Left kidney (tissue), 8 donors: ENCODE data around the gene WSB2. TPM values are rescaled to one million over a fixed set of nuclear protein-coding genes. Genes with fewer than 3 reads are reported as not detected.
"Not testable (repeated sequence)": the region's sequence is repeated elsewhere in the genome, so short reads cannot be mapped to it uniquely, and the experiment has no call there.

Experiments used
- DNase-seq: peaks from one replicate; pipeline ENCODE4 v3.0.0-alpha.2; 2013
- long read RNA-seq, 8 donors: transcript quantifications; one replicate each; lab custom pipeline, GENCODE V29; 2026
- polyA plus RNA-seq: library from polyadenylated mRNA; unstranded; fragments of 120-200 nt; gene quantifications from one replicate; pipeline ENCODE4 v1.2.1, GENCODE V29; 2013; ENCODE audit not compliant: insufficient read length

Gene WSB2
- polyA plus RNA-seq, result 50.4 TPM
- long read RNA-seq, donor 1, transcript WSB2-201 (9 exons, 2,646 nt), result major isoform, 12 of 19 reads
- long read RNA-seq, donor 1, partial matches to known transcripts, result 0 of 19 reads
- long read RNA-seq, donor 1, other reads (novel, unspliced or antisense), result 5 of 19 reads
- long read RNA-seq, donor 2, transcript WSB2-201 (9 exons, 2,646 nt), result major isoform, 6 of 23 reads
- long read RNA-seq, donor 2, partial matches to known transcripts, result 10 of 23 reads
- long read RNA-seq, donor 2, other reads (novel, unspliced or antisense), result 0 of 23 reads
- long read RNA-seq, donor 3, transcript WSB2-201 (9 exons, 2,646 nt), result major isoform, 7 of 8 reads
- long read RNA-seq, donor 3, partial matches to known transcripts, result 0 of 8 reads
- long read RNA-seq, donor 3, other reads (novel, unspliced or antisense), result 0 of 8 reads
- long read RNA-seq, donor 4, result 0 reads
- long read RNA-seq, donor 5, transcript WSB2-201 (9 exons, 2,646 nt), result major isoform, 16 of 19 reads
- long read RNA-seq, donor 5, partial matches to known transcripts, result 0 of 19 reads
- long read RNA-seq, donor 5, other reads (novel, unspliced or antisense), result 0 of 19 reads
- long read RNA-seq, donor 6, transcript WSB2-201 (9 exons, 2,646 nt), result major isoform, 9 of 29 reads
- long read RNA-seq, donor 6, partial matches to known transcripts, result 5 of 29 reads
- long read RNA-seq, donor 6, other reads (novel, unspliced or antisense), result 13 of 29 reads
- long read RNA-seq, donor 7, transcript WSB2-201 (9 exons, 2,646 nt), result major isoform, 12 of 15 reads
- long read RNA-seq, donor 7, partial matches to known transcripts, result 0 of 15 reads
- long read RNA-seq, donor 7, other reads (novel, unspliced or antisense), result 0 of 15 reads
- long read RNA-seq, donor 8, partial matches to known transcripts, result 0 of 6 reads
- long read RNA-seq, donor 8, other reads (novel, unspliced or antisense), result 0 of 6 reads

DNA sequence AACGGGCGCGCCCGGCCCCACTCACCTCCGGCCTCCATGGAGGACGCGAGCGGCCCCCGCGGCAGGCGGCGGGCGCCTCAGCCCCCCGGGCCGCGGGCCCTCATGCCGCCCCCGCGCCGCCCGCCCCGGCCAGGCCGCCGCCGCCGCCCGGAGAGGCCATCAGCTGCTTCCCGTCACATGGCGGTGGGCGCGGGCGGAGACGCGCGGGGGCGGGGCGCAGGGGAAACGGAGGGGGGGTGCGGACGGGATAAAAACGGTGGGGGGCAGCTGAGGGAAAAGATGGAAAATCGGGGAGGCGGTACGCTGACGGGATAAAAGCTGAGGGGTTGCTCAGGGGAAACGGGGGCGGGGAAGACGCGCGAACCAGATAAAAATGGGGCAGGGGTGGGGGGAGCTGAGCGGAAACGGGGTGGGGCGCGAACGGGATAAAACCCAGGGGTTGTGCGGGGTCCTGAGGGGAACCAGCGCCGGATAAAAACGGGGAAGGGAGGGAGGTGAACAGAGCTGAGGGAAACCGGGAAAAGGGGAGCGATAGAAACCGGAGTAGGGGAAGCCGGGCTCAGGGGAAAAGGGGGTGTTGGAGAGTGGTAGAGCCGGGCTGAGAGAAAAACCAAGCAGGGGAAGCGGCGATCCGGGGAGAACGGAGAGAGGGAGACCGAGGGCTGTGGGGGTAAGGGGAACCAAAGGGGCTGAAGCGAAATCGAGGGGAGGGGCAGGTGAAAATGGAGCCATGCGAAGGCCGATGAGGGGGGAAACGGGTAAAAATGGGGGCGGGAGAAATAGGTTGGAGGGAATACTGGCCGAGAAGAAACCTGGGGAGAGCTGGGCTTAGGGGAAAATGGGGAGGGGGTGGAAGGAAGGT lies at the start of gene WSB2:
Gene WSB2 (minus strand): TSS at position 169 of the 862 bp plus-strand sequence. CDS start 131 bp downstream, at position 38.
- DNase-seq, result peak; percentile 71

DNA sequence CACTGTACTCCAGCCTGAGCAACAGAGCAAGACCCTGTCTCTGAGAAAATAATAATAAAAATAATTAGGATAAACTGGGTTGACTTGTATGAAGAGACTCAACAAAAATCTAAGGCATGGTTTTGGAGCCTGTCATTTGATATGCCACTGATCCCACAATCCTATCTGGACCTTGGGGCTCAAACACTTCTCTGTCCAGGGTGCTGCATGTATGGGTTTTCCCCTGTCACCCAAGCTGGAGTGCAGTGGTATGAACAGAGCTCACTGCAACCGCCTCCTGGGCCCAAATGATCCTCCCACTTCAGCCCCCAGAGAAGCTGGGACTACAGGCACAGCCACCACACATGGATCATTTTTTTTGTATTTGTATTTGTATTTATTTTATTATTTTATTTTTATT lies 48.1 kb upstream of the WSB2 start:
- no peak for DNase-seq

DNA sequence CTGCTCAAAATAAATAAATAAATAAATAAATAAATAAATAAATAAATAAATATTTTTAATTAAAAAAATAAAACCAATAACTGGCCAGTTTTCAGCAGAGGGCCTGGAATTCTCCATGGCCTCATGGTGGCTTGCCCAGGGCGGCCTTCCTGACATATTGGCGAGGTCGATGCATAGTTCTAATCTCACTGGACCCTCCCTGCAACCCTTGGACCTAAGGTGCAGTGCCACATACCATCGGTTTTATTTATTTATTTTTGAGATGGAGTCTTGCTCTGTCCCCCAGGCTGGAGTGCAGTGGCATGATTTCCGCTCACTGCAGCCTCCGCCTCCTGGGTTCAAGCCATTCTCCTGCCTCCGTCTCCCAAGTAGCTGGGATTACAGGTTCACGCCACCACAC lies 46.7 kb upstream of the WSB2 start:
- DNase-seq, result no peak

DNA sequence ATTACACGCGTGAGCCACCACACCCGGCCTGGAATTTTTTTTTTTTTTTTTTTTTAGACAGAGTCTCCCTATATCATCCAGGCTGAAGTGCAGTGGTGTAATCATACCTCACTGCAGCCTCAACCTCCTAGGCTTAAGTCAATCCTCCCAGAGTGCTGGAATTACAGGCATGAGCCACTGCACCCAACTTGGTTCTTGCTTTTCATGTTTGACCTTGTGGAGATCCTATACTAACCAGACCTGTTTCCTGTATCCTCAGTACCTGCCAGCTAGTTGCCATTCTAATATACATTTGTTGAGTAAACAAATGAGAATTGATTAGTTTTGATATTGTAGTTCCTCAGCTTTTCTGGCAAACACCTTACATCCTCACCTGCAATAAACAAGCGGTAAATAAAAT lies 46.0 kb upstream of the WSB2 start:
- DNase-seq, result no peak

- DNase-seq, result peak; percentile 45
Measured at GRCh38 chr12:118103601-118104382, 42.8 kb upstream of the WSB2 start, which contains the start of gene VSIG10. VSIG10 (minus strand) TSS chr12:118104011; CDS start chr12:118103671, 340 bp downstream.

DNA sequence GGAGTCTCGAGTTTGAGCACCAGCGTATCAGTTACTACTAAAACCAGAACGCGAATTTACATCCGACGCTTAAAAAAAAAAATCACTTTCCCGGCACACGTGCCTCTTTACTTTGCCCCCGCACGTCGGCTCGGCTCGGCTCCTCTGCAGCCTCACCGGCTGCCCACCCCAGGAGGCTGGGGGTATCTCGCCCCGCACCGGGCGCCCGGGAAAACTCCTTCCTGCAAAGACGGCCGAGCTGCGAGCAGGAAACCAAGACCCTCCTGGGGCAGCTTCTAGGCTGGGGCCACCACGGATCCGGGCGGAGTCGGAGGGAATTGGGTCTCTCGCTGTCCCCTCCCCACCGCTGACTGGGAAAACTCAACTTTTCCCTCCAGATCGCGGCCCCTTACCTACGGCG lies 42.2 kb upstream of the WSB2 start:
- peak; percentile 27 for DNase-seq

DNA sequence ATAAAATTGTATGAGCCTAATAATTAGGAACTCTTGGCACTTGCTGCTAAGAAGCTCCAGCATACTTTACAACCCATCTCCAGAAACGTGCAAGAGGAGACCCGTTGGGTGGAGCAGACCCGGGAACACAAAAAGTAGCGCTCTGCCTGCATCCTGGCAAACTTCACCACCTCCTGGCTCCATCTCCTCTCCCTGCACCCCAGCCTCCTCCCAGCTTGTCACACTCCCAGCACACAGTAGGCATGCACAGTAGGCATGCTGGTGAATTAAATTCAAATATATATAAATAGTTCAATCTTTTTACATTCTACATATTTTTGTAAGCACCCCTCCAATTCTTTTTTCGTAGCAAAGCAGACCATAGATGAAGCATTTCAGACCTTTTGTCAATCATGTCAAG lies 41.6 kb upstream of the WSB2 start:
- no peak for DNase-seq

- no peak for DNase-seq
Measured at GRCh38 chr12:118102070-118102469, 41.1 kb upstream of the WSB2 start.

DNA sequence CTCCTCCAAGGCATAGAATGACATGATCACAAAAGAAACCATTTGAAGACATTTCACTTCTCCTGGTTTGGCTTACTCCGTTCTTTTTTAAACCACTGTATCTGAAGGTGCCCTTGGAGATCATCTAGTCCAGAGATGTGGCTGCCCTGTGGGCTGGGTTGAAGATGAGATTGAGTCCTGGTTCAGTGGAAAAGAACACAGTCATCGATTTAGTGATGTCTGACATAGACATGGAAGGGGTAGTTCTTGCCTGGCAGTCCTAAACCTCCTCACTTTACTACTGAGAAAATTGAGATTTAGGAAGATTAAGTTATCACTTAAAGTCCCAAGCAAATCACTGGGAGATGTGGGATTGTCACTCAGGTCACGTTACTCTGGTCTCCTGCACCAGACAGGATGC lies 40.1 kb upstream of the WSB2 start:
- no peak for DNase-seq

- no peak for DNase-seq
Measured at GRCh38 chr12:118098911-118099671, 38.1 kb upstream of the WSB2 start.

DNA sequence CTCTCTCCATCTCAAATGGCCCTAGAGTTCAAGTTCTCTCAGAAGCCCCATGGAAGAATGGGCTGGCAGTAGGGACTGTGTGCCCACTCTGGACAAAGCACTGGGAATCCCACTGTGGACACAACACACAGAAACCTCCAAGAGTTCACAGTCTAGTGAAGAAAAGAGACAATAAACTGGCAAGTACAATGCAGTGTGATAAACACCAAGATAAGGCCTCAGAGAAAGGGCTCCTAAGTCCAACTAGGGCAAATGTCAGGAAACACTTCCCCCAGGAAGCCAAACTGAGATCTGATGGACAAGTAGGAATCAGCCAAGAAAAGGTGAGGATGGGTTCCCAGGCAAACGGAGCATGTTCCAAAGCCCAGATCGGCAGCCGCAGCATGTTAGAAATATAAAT lies 37.4 kb upstream of the WSB2 start:
- DNase-seq, result no peak

DNA sequence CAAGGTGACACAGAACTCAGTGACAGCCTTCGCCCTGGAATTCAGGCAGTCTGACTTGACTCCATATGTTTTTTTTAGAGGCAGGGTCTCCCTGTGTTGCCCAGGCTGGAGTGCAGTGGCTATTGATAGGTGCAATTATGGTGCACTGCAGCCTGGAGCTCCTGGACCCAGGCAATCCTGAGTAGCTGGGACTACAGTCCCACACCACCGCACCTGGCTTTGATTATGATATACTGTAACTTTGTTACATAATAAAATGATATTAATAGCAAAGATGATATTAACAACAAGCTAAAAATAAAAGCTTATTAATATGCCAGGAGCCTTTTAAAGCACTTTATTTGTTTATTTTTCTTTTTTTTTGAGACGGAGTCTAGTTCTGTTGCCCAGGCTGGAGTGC lies 33.1 kb upstream of the WSB2 start:
- DNase-seq, result no peak

- DNase-seq, result no peak
Measured at GRCh38 chr12:118089782-118090181, 28.8 kb upstream of the WSB2 start.

- no peak for DNase-seq
Measured at GRCh38 chr12:118082161-118082560, 21.2 kb upstream of the WSB2 start.

GRCh38 chr12:118081521-118081920 lies 20.5 kb upstream of the WSB2 start:
- not testable (repeated sequence) for DNase-seq

- no peak for DNase-seq
Measured at GRCh38 chr12:118073768-118074167, 12.8 kb upstream of the WSB2 start.

DNA sequence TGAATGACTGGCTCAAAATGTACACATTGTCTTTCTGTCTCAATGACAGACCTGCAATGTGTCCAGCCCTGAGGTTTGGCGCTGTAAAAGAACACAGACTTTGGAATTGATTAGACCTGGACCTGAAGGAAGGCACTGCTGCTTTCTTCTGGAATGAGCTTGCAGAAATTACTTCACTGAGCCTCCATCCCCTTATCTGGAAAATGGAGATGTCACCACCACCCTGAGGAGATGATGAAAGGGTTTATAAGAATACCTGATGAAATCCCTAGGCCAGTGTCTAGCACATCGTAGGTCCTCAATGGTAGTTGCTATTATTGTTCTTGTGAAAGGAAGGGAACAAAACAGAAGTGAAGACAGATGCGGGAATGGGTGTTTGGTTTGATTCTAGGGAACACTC lies 9.7 kb upstream of the WSB2 start:
- no peak for DNase-seq

GRCh38 chr12:118068445-118068844 lies 7.5 kb upstream of the WSB2 start:
- DNase-seq, result no peak

GRCh38 chr12:118065380-118065779 lies 4.4 kb upstream of the WSB2 start:
- no peak for DNase-seq

- DNase-seq, result peak; percentile 8
Measured at GRCh38 chr12:118064608-118065007, 3.6 kb upstream of the WSB2 start.
